ENCODE data around the gene PRKCE. TPM values are rescaled to one million over a fixed set of nuclear protein-coding genes. Genes with fewer than 3 reads are reported as not detected.

Gene PRKCE
- total RNA-seq, 1 experiment from 2014 or later, result 14.0 TPM

DNA sequence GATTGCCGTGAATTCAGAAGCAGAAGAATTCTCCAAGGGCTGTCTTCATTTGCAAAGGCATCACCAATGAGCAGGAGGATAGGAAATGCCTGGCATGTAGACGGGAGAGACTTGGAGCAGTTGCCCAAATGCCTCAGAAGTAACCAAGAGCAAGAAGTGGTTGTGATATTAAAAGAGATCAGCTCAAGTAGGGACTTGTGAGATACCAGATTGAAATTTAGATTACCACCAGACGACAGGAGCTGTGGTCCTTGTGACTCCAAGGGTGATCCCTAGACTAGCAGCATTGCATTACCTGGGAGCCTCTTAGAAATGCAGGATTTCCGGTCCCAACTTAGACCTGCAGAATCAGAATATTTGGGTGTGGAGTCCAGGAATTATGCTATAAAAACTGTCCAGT is 417.2 kb downstream of the PRKCE start:
- Histone ChIP-seq H3K27me3 (ENCODE audit: control insufficient read depth, insufficient read depth, low read length) (no peaks in the 10 kb centered on the region), H3K4me3 (ENCODE audit: low read depth in 2 of 2, low read length in 2 of 2) (no peak overlapping the region), H3K9me3 (ENCODE audit: control insufficient read depth, insufficient read depth, low read depth, low read length) (no peaks in the 10 kb centered on the region), H3K4me1 (ENCODE audit: control insufficient read depth, insufficient read depth, low read length) (peaks cover 17% of the 10 kb centered on the region), H3K27ac (ENCODE audit: low read length) (peak overlapping the region; percentile 31; the same call in 1 of the 2 replicates), H3K36me3 (ENCODE audit: control insufficient read depth, insufficient read depth, low read length) (no peaks in the 10 kb centered on the region)
- ChIA-PET CTCF (no interaction called here), POLR2A (interaction anchor here (0.6 kb wide), 1 partner anchor 160 kb away, joined by 5 read pairs; no protein-coding TSS in a partner anchor)
- no peak for ATAC-seq
- no TSS peak for BruUV-seq (replicated peaks)
- DNase-seq (ENCODE audit: low read depth, low spot score), result no peak
- in situ Hi-C loops (cut with HindIII; ENCODE audit: low pct_unique_long_range_greater_than_20kb, low sequenced_read_pairs) (no loop called here), intact Hi-C loops (cut with micrococcal nuclease; ENCODE audit: unreplicated experiment) (no loop called here)
- TF ChIP-seq CTCF (IDR thresholded peaks at IDR 0.05), result no peak
- TF ChIP-seq TCF7L2 (IDR thresholded peaks at IDR 0.05; ENCODE audit: low read depth, low read length), result no peak
- no peak for TF ChIP-seq POLR2AphosphoS5 (IDR thresholded peaks at IDR 0.05; ENCODE audit: low read depth, low read length)
- TF ChIP-seq SIN3A (IDR thresholded peaks at IDR 0.05; ENCODE audit: borderline replicate concordance, insufficient read depth, low read depth, low read length), result no peak
- TF ChIP-seq, protein P1, sequence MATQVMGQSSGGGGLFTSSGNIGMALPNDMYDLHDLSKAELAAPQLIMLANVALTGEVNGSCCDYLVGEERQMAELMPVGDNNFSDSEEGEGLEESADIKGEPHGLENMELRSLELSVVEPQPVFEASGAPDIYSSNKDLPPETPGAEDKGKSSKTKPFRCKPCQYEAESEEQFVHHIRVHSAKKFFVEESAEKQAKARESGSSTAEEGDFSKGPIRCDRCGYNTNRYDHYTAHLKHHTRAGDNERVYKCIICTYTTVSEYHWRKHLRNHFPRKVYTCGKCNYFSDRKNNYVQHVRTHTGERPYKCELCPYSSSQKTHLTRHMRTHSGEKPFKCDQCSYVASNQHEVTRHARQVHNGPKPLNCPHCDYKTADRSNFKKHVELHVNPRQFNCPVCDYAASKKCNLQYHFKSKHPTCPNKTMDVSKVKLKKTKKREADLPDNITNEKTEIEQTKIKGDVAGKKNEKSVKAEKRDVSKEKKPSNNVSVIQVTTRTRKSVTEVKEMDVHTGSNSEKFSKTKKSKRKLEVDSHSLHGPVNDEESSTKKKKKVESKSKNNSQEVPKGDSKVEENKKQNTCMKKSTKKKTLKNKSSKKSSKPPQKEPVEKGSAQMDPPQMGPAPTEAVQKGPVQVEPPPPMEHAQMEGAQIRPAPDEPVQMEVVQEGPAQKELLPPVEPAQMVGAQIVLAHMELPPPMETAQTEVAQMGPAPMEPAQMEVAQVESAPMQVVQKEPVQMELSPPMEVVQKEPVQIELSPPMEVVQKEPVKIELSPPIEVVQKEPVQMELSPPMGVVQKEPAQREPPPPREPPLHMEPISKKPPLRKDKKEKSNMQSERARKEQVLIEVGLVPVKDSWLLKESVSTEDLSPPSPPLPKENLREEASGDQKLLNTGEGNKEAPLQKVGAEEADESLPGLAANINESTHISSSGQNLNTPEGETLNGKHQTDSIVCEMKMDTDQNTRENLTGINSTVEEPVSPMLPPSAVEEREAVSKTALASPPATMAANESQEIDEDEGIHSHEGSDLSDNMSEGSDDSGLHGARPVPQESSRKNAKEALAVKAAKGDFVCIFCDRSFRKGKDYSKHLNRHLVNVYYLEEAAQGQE (IDR thresholded peaks at IDR 0.05; ENCODE audit: insufficient read depth in 1 of 2, low read depth in 2 of 2, low read length in 1 of 2), result no peak

GRCh38 chr2:46071074-46071473 is 419.6 kb downstream of the PRKCE start:
- Histone ChIP-seq H3K4me3 (ENCODE audit: low read depth in 2 of 2, low read length in 2 of 2) (no peak overlapping the region), H3K9me3 (ENCODE audit: control insufficient read depth, insufficient read depth, low read depth, low read length) (no peaks in the 10 kb centered on the region), H3K27ac (ENCODE audit: low read length) (no peak overlapping the region), H3K27me3 (ENCODE audit: control insufficient read depth, insufficient read depth, low read length) (no peaks in the 10 kb centered on the region), H3K4me1 (ENCODE audit: control insufficient read depth, insufficient read depth, low read length) (peaks cover 27% of the 10 kb centered on the region), H3K36me3 (ENCODE audit: control insufficient read depth, insufficient read depth, low read length) (no peaks in the 10 kb centered on the region)
- ATAC-seq (no peak), DNase-seq (ENCODE audit: low read depth, low spot score) (no peak)
- TF ChIP-seq SIN3A (IDR thresholded peaks at IDR 0.05; ENCODE audit: borderline replicate concordance, insufficient read depth, low read depth, low read length), result no peak
- no peak for TF ChIP-seq TCF7L2 (IDR thresholded peaks at IDR 0.05; ENCODE audit: low read depth, low read length)
- TF ChIP-seq, protein P1 (IDR thresholded peaks at IDR 0.05; ENCODE audit: insufficient read depth in 1 of 2, low read depth in 2 of 2, low read length in 1 of 2), result no peak
- TF ChIP-seq CTCF (IDR thresholded peaks at IDR 0.05), result no peak
- TF ChIP-seq POLR2AphosphoS5 (IDR thresholded peaks at IDR 0.05; ENCODE audit: low read depth, low read length), result no peak
- in situ Hi-C loops (cut with HindIII; ENCODE audit: low pct_unique_long_range_greater_than_20kb, low sequenced_read_pairs) (no loop called here), intact Hi-C loops (cut with micrococcal nuclease; ENCODE audit: unreplicated experiment) (no loop called here)
- BruUV-seq (replicated peaks), result no TSS peak
- ChIA-PET CTCF (interaction anchor here (1.6 kb wide), 1 partner anchor 8 kb away, joined by 6 read pairs; no protein-coding TSS in a partner anchor), POLR2A (no interaction called here)
